Neutrophil (primary cell): ENCODE measurements around the gene RMDN3.

Experiments
- H3K27ac ChIP-seq: fragments of 200-600 bp; sonication (generic); 2 replicates; pipeline ENCODE4 v1.5.1; 2016; ENCODE audit warnings: mild to moderate bottlenecking, moderate library complexity
- H3K27me3 ChIP-seq: fragments of 200-600 bp; sonication (generic); 2 replicates; pipeline ENCODE4 v1.6.0; 2016; ENCODE audit warnings: mild to moderate bottlenecking
- H3K36me3 ChIP-seq: fragments of 200-600 bp; sonication (generic); 2 replicates; pipeline ENCODE4 v1.5.1; 2017
- H3K4me1 ChIP-seq, 2 experiments: fragments of 200-600 bp in 1 of 2; sonication (generic) in 1 of 2; 1 replicate in 1 of 2; 2 replicates in 1 of 2; pipeline versions ENCODE4 v1.5.1 to v1.6.1; 2013 to 2016; ENCODE audit warnings: low read depth in 1 of 2, low read length in 1 of 2, mild to moderate bottlenecking in 1 of 2, moderate library complexity in 1 of 2; ENCODE audit not compliant: control insufficient read depth in 1 of 2, insufficient read depth in 1 of 2
- H3K4me3 ChIP-seq, 2 experiments: fragments of 200-600 bp in 1 of 2; sonication (generic) in 1 of 2; 1 replicate in 1 of 2; 2 replicates in 1 of 2; pipeline ENCODE4 v1.5.1; 2013 to 2016; ENCODE audit warnings: low read depth in 1 of 2, low read length in 1 of 2, mild to moderate bottlenecking in 1 of 2, moderate library complexity in 1 of 2
- H3K9me3 ChIP-seq: fragments of 200-600 bp; sonication (generic); 2 replicates; pipeline ENCODE4 v1.5.1; 2016
- TF ChIP-seq, protein P1 (sequence below): fragments of 200-600 bp; sonication (generic); IDR thresholded peaks from 2 replicates; pipeline ENCODE4 v1.5.1; 2016; ENCODE audit warnings: antibody characterized with exemption

RMDN3 gene

DNA sequence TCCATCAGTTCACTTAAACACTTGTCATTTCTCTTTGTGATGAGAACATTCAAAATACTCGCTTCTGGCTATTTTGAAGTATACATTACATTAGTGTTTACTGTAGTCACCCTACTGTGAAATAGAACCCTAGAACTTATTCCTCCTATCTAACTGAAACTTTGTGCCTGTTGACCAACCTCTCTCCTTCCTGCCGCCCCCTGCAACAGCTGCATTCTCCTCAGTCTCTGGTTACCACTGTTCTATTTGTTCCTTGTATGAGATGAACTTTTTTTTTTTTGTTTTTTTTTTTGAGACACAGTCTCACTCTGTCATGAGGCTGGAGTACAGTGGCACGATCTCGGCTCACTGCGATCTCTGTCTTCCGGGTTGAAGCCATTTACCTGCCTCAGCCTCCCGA, 57.1 kb downstream of the RMDN3 start:
- Histone ChIP-seq H3K4me1 (peaks cover 20 to 22% of the 10 kb centered on the region in 2 experiments), H3K36me3 (peaks cover 17% of the 10 kb centered on the region), H3K27ac (no peak overlapping the region), H3K9me3 (no peaks in the 10 kb centered on the region), H3K27me3 (no peaks in the 10 kb centered on the region), H3K4me3 (no peak overlapping the region)
- TF ChIP-seq, protein P1, sequence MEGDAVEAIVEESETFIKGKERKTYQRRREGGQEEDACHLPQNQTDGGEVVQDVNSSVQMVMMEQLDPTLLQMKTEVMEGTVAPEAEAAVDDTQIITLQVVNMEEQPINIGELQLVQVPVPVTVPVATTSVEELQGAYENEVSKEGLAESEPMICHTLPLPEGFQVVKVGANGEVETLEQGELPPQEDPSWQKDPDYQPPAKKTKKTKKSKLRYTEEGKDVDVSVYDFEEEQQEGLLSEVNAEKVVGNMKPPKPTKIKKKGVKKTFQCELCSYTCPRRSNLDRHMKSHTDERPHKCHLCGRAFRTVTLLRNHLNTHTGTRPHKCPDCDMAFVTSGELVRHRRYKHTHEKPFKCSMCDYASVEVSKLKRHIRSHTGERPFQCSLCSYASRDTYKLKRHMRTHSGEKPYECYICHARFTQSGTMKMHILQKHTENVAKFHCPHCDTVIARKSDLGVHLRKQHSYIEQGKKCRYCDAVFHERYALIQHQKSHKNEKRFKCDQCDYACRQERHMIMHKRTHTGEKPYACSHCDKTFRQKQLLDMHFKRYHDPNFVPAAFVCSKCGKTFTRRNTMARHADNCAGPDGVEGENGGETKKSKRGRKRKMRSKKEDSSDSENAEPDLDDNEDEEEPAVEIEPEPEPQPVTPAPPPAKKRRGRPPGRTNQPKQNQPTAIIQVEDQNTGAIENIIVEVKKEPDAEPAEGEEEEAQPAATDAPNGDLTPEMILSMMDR: no peak

DNA sequence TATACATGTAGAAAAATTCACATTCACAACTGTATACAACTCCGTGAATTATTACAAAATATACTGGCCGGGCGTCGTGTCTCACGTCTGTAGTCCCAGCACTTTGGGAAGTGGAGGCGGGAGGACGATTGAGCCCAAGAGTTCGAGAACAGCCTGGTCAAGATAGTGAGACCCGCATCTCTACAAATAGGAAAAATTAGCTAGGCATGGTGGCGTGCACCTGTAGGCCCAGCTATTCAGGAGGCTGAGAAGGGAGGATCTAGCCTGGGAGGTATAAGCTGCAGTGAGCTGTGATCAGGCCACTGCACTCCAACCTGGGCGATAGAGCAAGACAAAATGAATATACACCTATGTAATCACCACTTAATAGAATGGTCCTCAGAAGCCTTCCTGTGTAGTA, 58.8 kb downstream of the RMDN3 start:
- TF ChIP-seq, protein P1: no peak
- Histone ChIP-seq H3K27ac (no peak overlapping the region), H3K27me3 (no peaks in the 10 kb centered on the region), H3K4me1 (peaks cover 20 to 22% of the 10 kb centered on the region in 2 experiments), H3K4me3 (no peak overlapping the region), H3K36me3 (peaks cover 17% of the 10 kb centered on the region), H3K9me3 (no peaks in the 10 kb centered on the region)

DNA sequence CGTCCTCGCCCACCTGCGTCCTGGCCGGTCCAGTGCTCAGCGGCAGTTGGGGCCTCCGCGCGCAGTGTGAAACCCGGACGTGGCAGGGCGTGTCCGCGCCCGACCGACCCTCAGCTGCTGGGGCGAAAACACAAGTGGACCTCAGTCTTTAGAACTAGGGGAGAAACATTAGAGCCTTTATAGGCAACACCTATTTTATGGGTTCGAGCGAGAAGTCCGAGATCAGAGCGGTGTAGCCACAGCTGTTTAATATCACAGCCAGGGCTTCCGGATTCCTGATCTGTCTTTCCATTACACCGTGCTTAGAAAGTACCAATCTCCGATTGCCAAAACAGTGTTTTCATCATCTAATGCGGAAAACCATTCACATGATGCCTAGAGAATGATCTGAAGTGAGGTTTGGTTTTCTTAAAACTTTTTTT, 59.6 kb downstream of the RMDN3 start:
- H3K4me1 ChIP-seq: peaks cover 20 to 22% of the 10 kb centered on the region in 2 experiments
- TF ChIP-seq, protein P1: no peak
- peak overlapping the region; percentile 94 for H3K27ac ChIP-seq
- peak overlapping the region; percentile 87 to 99 for H3K4me3 ChIP-seq
- peaks cover 10% of the 10 kb centered on the region for H3K36me3 ChIP-seq
- no peaks in the 10 kb centered on the region for H3K9me3 ChIP-seq
- no peaks in the 10 kb centered on the region for H3K27me3 ChIP-seq

DNA sequence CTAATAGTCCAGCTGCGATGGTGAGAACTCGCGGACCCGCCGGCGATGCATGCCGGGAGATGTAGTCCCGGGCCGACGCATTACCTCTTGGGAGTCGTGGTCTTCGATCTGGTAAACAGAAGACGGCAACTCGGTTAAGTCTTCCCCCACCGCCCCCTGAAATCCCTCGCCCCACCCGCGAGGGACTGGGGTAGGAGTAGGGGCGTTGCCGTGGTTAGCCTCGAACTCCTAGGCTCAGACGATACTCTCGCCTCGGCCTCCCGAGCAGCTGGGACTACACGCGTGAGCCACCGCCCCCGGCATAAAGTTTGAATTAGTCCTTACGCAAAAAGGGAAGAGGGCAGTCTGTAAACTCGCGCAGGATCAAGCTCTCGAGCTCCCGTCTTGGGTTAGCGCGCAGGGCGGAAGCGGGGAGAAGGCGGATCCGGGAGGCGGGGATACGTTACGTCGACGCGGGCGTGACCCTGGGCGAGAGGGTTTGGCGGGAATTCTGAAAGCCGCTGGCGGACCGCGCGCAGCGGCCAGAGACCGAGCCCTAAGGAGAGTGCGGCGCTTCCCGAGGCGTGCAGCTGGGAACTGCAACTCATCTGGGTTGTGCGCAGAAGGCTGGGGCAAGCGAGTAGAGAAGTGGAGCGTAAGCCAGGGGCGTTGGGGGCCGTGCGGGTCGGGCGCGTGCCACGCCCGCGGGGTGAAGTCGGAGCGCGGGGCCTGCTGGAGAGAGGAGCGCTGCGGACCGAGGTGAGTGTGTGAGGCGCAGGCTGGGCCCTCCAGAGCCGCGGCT, 60.2 kb downstream of the RMDN3 start, which contains the start of gene RAD51:
TSS of gene RAD51 (plus strand) at position 487 of the 781 bp plus-strand sequence. CDS start 3,585 bp downstream, outside the sequence.
- TF ChIP-seq, protein P1: no peak
- H3K9me3 ChIP-seq: no peaks in the 10 kb centered on the region
- no peaks in the 10 kb centered on the region for H3K27me3 ChIP-seq
- peaks cover 4% of the 10 kb centered on the region for H3K36me3 ChIP-seq
- peak within 1 kb of the TSS; percentile 94 for H3K27ac ChIP-seq
- H3K4me1 ChIP-seq: peaks cover 20 to 22% of the 10 kb centered on the region in 2 experiments
- H3K4me3 ChIP-seq: peak within 1 kb of the TSS; percentile 87 to 99

DNA sequence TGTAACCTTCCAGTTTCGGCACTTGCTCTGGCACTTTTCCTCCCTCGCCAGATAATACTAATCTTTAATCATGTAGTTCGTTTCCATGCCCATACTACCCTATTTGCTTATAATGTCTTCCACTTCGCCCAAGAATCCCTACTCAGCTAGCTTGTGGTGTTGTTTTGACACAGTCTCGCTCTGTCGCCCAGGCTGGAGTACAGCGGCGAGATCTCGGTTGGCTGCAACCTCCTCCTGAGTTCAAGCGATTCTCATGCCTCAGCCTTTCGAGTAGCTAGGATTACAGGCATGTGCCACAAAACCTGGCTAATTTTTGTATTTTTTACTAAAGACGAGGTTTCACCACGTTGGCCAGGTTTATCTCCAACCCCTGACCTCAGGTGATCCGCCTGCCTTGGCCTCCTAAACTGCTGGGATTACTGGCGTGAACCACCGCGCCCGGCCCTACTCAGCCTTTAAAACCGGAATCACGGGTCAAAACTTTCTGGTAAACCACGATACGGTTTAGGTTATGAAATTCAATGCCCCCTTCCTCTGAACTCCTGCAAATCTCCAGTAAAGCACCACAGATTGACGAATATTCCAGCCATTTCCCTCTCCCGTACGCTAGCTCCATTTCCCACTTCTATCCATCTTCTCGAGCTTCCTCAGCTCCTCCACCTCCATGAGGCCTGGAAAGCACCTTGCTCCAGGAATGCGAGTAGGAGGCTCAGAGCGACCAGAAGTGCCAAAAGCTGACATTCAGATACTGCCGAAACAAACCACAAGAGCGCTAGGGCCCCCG, 61.0 kb downstream of the RMDN3 start:
- Histone ChIP-seq H3K9me3 (no peaks in the 10 kb centered on the region), H3K27ac (peak overlapping the region; percentile 94), H3K4me3 (peak overlapping the region; percentile 87 to 99), H3K4me1 (peaks cover 20 to 22% of the 10 kb centered on the region in 2 experiments), H3K36me3 (no peaks in the 10 kb centered on the region), H3K27me3 (no peaks in the 10 kb centered on the region)
- TF ChIP-seq, protein P1: no peak
